ACC112 (cell line): Measurements from ENCODE around the gene ADCY1.

Source experiments
- H2AFZ ChIP-seq: fragments of 200-600 bp; sonication (generic); one replicate; pipeline ENCODE4 v1.6.0; 2017; ENCODE audit warnings: antibody characterized with exemption, low read length; ENCODE audit not compliant: unreplicated experiment
- H3K27ac ChIP-seq: fragments of 200-600 bp; sonication (generic); 2 replicates; pipeline ENCODE4 v1.5.1; 2014; ENCODE audit warnings: low read depth, mild to moderate bottlenecking, antibody characterized with exemption, low read length, moderate library complexity
- H3K27me3 ChIP-seq: fragments of 200-600 bp; sonication (generic); 2 replicates; pipeline ENCODE4 v1.6.1; 2014; ENCODE audit warnings: mild to moderate bottlenecking, antibody characterized with exemption, low read length, moderate library complexity, mixed read lengths; ENCODE audit not compliant: insufficient read depth
- H3K36me3 ChIP-seq: fragments of 200-600 bp; sonication (generic); 2 replicates; pipeline ENCODE4 v1.6.1; 2016; ENCODE audit warnings: mild to moderate bottlenecking, antibody characterized with exemption, low read length, moderate library complexity, mixed read lengths; ENCODE audit not compliant: insufficient read depth
- H3K4me1 ChIP-seq: fragments of 200-600 bp; sonication (generic); one replicate; pipeline ENCODE4 v1.6.1; 2016; ENCODE audit warnings: low read length, mixed read lengths; ENCODE audit not compliant: insufficient read depth, unreplicated experiment, control insufficient read depth
- H3K4me3 ChIP-seq: fragments of 200-600 bp; sonication (generic); 2 replicates; pipeline ENCODE4 v1.5.1; 2014; ENCODE audit warnings: mild to moderate bottlenecking, low read depth, low read length
- H3K79me2 ChIP-seq: fragments of 200-600 bp; sonication (generic); one replicate; pipeline ENCODE4 v1.6.0; 2016; ENCODE audit warnings: low read length; ENCODE audit not compliant: control insufficient read depth, unreplicated experiment, insufficient read depth

ADCY1 gene

GRCh38 chr7:45586542-45587520, 12.7 kb downstream of the ADCY1 start:
- H3K27ac ChIP-seq: no peak overlapping the region
- H2AFZ ChIP-seq: no peak overlapping the region
- H3K79me2 ChIP-seq: no peaks in the 10 kb centered on the region
- H3K4me3 ChIP-seq: no peak overlapping the region
- no peaks in the 10 kb centered on the region for H3K27me3 ChIP-seq
- no peaks in the 10 kb centered on the region for H3K4me1 ChIP-seq
- no peaks in the 10 kb centered on the region for H3K36me3 ChIP-seq

GRCh38 chr7:45588466-45588865, 14.3 kb downstream of the ADCY1 start:
- H3K4me3 ChIP-seq: no peak overlapping the region
- H3K36me3 ChIP-seq: no peaks in the 10 kb centered on the region
- no peaks in the 10 kb centered on the region for H3K27me3 ChIP-seq
- H3K27ac ChIP-seq: no peak overlapping the region
- no peaks in the 10 kb centered on the region for H3K79me2 ChIP-seq
- H3K4me1 ChIP-seq: no peaks in the 10 kb centered on the region
- no peak overlapping the region for H2AFZ ChIP-seq

GRCh38 chr7:45589061-45589460, 14.9 kb downstream of the ADCY1 start:
- Histone ChIP-seq H3K4me3 (no peak overlapping the region), H3K27me3 (no peaks in the 10 kb centered on the region; the same call in 1 of the 2 replicates), H2AFZ (no peak overlapping the region), H3K36me3 (no peaks in the 10 kb centered on the region), H3K4me1 (no peaks in the 10 kb centered on the region), H3K79me2 (no peaks in the 10 kb centered on the region), H3K27ac (no peak overlapping the region)

- no peaks in the 10 kb centered on the region for H3K4me1 ChIP-seq
- no peak overlapping the region for H3K4me3 ChIP-seq
- no peak overlapping the region for H2AFZ ChIP-seq
- no peaks in the 10 kb centered on the region for H3K79me2 ChIP-seq
- H3K36me3 ChIP-seq: no peaks in the 10 kb centered on the region
- no peak overlapping the region for H3K27ac ChIP-seq
- H3K27me3 ChIP-seq: peaks cover 3% of the 10 kb centered on the region; the same call in 1 of the 2 replicates
Observed at GRCh38 chr7:45589915-45590678, 15.9 kb downstream of the ADCY1 start.

DNA sequence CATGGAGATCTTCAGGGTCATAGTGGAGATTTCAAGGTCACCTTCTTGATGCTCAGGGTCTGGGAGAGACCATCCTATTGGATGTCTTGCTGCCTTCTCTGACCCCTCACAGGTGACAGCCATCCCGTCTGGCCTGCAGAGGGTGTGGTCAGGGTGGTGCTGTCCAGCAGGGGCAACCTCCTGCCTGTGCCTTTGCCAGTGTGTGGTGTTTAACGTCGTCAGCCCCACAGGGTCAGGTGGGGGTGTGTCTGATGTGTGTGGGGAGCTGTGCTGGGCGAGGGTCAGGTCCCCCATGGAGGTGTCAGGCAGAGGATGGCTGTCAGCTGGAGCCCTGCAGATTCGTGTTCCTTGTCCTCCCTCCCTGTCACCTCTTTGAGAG, 16.5 kb downstream of the ADCY1 start:
- peaks cover 7% of the 10 kb centered on the region; the same call in 1 of the 2 replicates for H3K27me3 ChIP-seq
- no peaks in the 10 kb centered on the region for H3K79me2 ChIP-seq
- no peak overlapping the region for H3K27ac ChIP-seq
- H2AFZ ChIP-seq: no peak overlapping the region
- no peaks in the 10 kb centered on the region for H3K36me3 ChIP-seq
- no peaks in the 10 kb centered on the region for H3K4me1 ChIP-seq
- no peak overlapping the region for H3K4me3 ChIP-seq

DNA sequence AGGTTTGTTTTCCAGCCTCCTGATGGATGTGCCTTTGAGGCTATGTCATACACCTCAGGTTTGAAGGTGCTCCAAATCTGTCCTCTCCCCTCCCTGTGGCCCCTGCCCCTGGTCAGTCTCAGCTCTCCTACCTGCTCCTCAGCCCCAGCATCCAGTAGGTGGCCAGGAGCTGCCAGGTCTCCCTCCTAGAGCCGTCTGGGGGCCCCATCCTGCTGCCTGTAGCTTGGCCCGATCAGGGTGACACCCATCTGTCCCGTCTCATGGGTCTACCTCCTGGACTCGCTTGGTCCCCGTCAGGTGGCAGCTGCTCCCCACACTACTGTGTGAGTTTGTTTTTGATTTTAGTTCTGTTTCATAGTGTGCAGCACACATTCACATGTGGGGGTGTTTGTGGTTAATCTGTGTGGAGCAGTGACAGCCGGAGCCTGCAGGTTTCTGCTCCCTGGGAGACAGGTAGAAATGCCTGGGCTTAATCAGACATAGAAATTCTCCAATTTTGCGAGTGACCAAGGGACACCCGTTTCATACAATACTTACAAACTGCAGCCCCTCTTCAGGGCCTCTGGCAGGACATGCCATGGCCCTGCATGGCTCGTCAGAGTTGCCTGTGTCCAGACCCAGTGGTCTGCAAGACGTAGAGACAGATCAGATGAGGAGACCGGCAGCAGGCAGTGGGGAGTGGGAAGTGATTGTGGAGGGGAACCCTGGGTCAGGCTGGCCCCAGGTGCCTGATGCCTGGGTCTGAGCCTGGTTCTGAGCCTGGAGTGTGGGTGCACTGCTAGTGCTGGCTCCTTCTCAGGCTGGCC, 17.1 kb downstream of the ADCY1 start:
- Histone ChIP-seq H3K4me3 (no peak overlapping the region), H3K4me1 (no peaks in the 10 kb centered on the region), H3K36me3 (no peaks in the 10 kb centered on the region), H2AFZ (no peak overlapping the region), H3K27ac (no peak overlapping the region), H3K79me2 (no peaks in the 10 kb centered on the region), H3K27me3 (peaks cover 12% of the 10 kb centered on the region; the same call in 1 of the 2 replicates)

DNA sequence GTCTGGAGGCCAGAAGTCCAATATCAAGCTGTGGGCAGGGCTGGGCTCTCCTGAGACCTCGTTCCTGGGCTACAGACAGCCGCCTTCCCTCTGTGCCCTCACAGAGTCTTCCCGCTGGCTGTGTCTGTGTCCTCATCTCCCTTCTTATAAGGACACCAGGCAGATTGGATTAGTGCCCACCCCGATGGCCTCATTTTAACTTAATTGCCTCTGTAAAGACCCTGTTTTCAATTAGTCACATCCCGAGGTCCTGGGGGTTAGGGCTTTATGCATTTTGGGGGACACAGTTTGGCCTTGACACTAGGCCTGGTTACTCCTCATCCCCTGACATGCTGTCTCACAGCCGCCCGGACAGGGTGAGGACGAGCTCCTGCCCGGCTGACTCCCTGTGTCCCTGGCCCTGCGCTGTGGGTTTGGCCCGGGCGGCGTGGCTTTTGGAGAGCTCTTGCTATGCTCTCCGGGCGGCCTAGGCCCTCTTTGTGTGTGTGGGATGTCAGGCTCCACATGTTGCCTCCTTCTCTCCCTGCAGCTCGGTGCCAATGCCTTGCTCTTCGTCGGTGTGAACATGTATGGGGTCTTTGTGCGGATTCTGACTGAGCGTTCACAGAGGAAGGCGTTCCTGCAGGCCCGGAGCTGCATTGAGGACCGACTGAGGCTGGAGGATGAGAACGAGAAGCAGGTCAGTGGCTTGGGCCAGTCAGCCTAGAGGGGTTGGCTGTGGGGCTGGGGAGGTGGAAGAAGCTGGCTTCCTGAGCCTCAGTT, 18.2 kb downstream of the ADCY1 start:
- no peaks in the 10 kb centered on the region for H3K4me1 ChIP-seq
- no peak overlapping the region for H3K4me3 ChIP-seq
- H2AFZ ChIP-seq: no peak overlapping the region
- H3K79me2 ChIP-seq: no peaks in the 10 kb centered on the region
- H3K27ac ChIP-seq: no peak overlapping the region
- H3K27me3 ChIP-seq: peaks cover 12% of the 10 kb centered on the region
- no peaks in the 10 kb centered on the region for H3K36me3 ChIP-seq

GRCh38 chr7:45593121-45593541, 19.0 kb downstream of the ADCY1 start:
- H3K79me2 ChIP-seq: no peaks in the 10 kb centered on the region
- no peaks in the 10 kb centered on the region for H3K36me3 ChIP-seq
- H2AFZ ChIP-seq: no peak overlapping the region
- H3K27me3 ChIP-seq: peaks cover 12% of the 10 kb centered on the region
- H3K4me1 ChIP-seq: no peaks in the 10 kb centered on the region
- no peak overlapping the region for H3K27ac ChIP-seq
- H3K4me3 ChIP-seq: no peak overlapping the region

- Histone ChIP-seq H3K79me2 (no peaks in the 10 kb centered on the region), H2AFZ (no peak overlapping the region)
Observed at GRCh38 chr7:45593877-45594276, 19.7 kb downstream of the ADCY1 start.

More at GRCh38 chr7:45593877-45594276, 19.7 kb downstream of the ADCY1 start:
- H3K4me1 ChIP-seq: no peaks in the 10 kb centered on the region
- H3K4me3 ChIP-seq: no peak overlapping the region
- H3K36me3 ChIP-seq: no peaks in the 10 kb centered on the region
- H3K27ac ChIP-seq: no peak overlapping the region
- peaks cover 18% of the 10 kb centered on the region for H3K27me3 ChIP-seq
